CMK (cell line): ENCODE data around the gene POTEB2.
"Not testable (repeated sequence)": the region's sequence is repeated elsewhere in the genome, so short reads cannot be mapped to it uniquely, and the experiment has no call there.

Experiments
- DNase-seq: peaks from one replicate; pipeline ENCODE4 v3.0.0-alpha.2; 2010; ENCODE audit warnings: low read depth

The POTEB2 gene

DNA sequence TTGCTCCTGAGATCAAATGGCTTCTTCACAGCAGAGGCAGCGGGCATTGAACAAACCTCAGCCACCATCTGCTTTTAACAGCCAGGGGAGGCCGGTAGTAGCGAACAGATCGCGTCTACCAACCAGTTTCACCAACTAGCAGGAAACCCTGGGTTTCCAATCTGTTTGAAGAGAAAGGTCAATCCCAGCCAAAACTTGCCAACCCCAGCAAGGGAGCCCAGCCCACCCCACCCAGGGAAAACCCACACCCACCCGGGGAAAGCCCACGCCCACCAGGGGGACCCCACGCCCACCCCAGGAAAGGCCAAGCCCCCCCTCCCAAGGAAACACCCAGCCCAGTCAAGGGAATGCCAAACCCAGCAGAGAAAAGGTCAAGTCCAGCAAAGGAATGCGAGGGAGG lies at the start of gene POTEB2:
Gene POTEB2 (minus strand): TSS at position 101 of the 400 bp plus-strand sequence. CDS start 33 bp downstream, at position 68.
- not testable (repeated sequence) for DNase-seq

DNA sequence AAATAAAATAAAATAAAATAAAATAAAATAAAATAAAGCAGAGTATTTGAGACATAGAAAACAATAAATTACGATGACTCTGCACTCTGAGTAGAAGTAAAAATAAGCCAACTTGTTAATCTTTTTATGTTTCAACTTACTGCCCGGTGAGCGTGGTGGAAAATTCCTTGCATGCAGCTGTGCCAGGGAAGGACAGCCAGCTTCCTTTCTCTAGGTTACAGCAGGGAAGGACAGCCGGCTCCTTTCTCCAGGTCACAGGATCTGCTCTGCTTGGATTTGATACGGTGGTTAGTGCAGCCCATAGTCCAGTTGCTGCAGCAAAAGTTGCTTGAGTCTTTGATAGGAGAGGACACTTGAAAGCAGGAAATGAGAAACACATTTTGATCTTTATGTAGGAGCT lies 13.8 kb upstream of the POTEB2 start:
- DNase-seq = not testable (repeated sequence)

DNA sequence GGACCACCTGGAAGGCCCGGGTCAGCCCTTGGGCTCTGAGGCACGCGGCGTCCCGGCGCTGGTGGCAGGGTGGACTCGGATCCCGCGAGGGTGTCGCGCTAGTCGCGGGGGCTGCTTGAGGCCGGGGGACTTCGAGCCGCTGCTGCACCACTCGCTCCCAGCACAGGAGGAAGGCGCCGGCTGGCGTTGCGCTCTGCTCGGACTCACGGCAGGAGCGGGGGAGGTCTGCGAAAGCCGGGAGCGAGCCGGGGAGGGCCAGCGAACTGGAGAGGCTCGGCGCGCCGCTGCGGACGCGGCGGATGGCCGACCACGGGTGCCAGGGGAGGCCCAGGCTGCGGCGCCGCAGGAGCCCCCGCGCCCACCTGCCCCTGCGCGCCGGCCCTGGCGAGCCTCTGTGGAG lies 12.3 kb upstream of the POTEB2 start:
- DNase-seq = not testable (repeated sequence)

DNA sequence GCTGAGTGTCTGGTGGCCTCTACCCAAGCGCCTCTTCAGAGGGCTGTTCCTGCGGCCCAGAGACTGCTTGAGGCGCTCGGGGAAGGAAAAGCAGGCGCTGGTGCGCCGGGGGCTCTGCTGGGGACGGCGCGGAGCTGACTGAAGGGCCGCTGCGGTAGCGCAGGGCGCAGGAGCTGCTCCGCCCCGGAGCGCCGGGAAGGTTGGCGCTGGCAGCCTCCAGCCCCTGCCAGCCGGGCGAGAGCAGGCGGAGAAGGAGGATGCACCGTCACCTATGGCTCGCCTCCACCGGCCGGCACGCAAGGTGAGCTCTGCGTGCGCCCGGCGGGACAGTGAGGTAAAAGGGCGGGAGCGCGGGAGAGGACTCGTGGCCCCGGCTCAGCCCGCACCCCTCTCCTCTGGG lies 11.7 kb upstream of the POTEB2 start:
- DNase-seq = not testable (repeated sequence)
